SK-N-SH (cell line): ENCODE results near the gene GLG1. TPM values are rescaled to one million over a fixed set of nuclear protein-coding genes. Genes with fewer than 3 reads are reported as not detected.

Experiments
- CTCF ChIA-PET: fragments of 300-600, 350-600 bp; formaldehyde crosslinking; extraction: SDS; loops from one replicate; lab custom pipeline; 2021; lab: Yijun Ruan, JAX
- POLR2A ChIA-PET: fragments of 350-600 bp; sonication (Branson Sonifier 250); formaldehyde crosslinking; extraction: SDS; loops from one replicate; lab custom pipeline; 2020; ENCODE audit warnings: antibody characterized with exemption, inconsistent platforms; lab: Yijun Ruan, JAX
- DNase-seq: peaks from one replicate; pipeline ENCODE4 v3.0.0; 2012
- H2AFZ ChIP-seq: fragments of 200-600 bp; sonication (generic); 2 replicates; pipeline ENCODE4 v1.8.1; 2016; ENCODE audit warnings: antibody characterized with exemption, mild to moderate bottlenecking, low read depth
- H3F3A ChIP-seq: fragments of 200-600 bp; sonication (generic); replicated peaks from 2 replicates; pipeline ENCODE3; 2016; ENCODE audit warnings: antibody characterized with exemption, mild to moderate bottlenecking; ENCODE audit not compliant: insufficient read depth
- H3K27ac ChIP-seq, 2 experiments: fragments of 200-500 bp in 1 of 2; fragments of 200-600 bp in 1 of 2; sonication (Bioruptor generic) in 1 of 2; sonication (generic), shearing (Covaris generic) in 1 of 2; 2 replicates each; pipeline versions ENCODE4 v1.5.1 to v1.6.1; 2014 to 2016; ENCODE audit warnings: low read depth in 2 of 2, inconsistent platforms in 1 of 2, low read length in 1 of 2, mild to moderate bottlenecking in 1 of 2, mixed read lengths in 1 of 2
- H3K27me3 ChIP-seq: fragments of 200-600 bp; sonication (generic), shearing (Covaris generic); 2 replicates; pipeline ENCODE4 v1.6.1; 2016; ENCODE audit warnings: mixed run types; ENCODE audit not compliant: insufficient read depth
- H3K36me3 ChIP-seq, 2 experiments: fragments of 200-500 bp in 1 of 2; fragments of 200-600 bp in 1 of 2; sonication (Bioruptor generic) in 1 of 2; sonication (generic) in 1 of 2; replicated peaks in 1 of 2; 2 replicates each; pipeline versions ENCODE3 to v1.5.1; 2014 to 2016; ENCODE audit warnings: low read length in 1 of 2, mild to moderate bottlenecking in 1 of 2; ENCODE audit not compliant: insufficient read depth in 2 of 2, control insufficient read depth in 1 of 2
- H3K4me1 ChIP-seq, 2 experiments: fragments of 200-500 bp in 1 of 2; fragments of 200-600 bp in 1 of 2; sonication (Bioruptor generic) in 1 of 2; sonication (generic), shearing (Covaris generic) in 1 of 2; 2 replicates each; pipeline versions ENCODE4 v1.5.1 to v1.6.1; 2014 to 2016; ENCODE audit warnings: low read depth in 1 of 2, low read length in 1 of 2, mixed run types in 1 of 2; ENCODE audit not compliant: insufficient read depth in 2 of 2, control insufficient read depth in 1 of 2
- H3K4me2 ChIP-seq: fragments of 200-600 bp; sonication (generic), shearing (Covaris generic); 2 replicates; pipeline ENCODE4 v1.6.1; 2017; ENCODE audit warnings: mixed run types
- H3K4me3 ChIP-seq, 2 experiments: fragments of 200-500 bp in 1 of 2; fragments of 200-600 bp in 1 of 2; sonication (Bioruptor generic) in 1 of 2; sonication (generic), shearing (Covaris generic) in 1 of 2; 2 replicates each; pipeline versions ENCODE4 v1.5.1 to v1.8.1; 2014 to 2016; ENCODE audit warnings: low read depth in 2 of 2, inconsistent platforms in 1 of 2, low read length in 1 of 2, mild to moderate bottlenecking in 1 of 2, mixed read lengths in 1 of 2, moderate library complexity in 1 of 2
- H3K79me2 ChIP-seq: fragments of 200-600 bp; sonication (generic); 2 replicates; pipeline ENCODE4 v1.8.1; 2017; ENCODE audit warnings: mild to moderate bottlenecking; ENCODE audit not compliant: insufficient read depth
- H3K9ac ChIP-seq: fragments of 200-600 bp; sonication (generic); 2 replicates; pipeline ENCODE4 v1.6.1; 2017; ENCODE audit warnings: mixed run types
- H3K9me2 ChIP-seq: fragments of 200-600 bp; sonication (generic); 2 replicates; pipeline ENCODE4 v1.6.1; 2017; ENCODE audit warnings: mixed run types
- H3K9me3 ChIP-seq: fragments of 200-600 bp; sonication (generic); 2 replicates; pipeline ENCODE4 v1.6.1; 2017; ENCODE audit warnings: mixed run types, mild to moderate bottlenecking, moderate library complexity
- H4K20me1 ChIP-seq: fragments of 200-600 bp; sonication (generic); 2 replicates; pipeline ENCODE4 v1.6.1; 2017; ENCODE audit warnings: mild to moderate bottlenecking, mixed run types; ENCODE audit not compliant: insufficient read depth
- ELF1 ChIP-seq: IDR thresholded peaks from 2 replicates; pipeline ENCODE4 v1.4.0; 2012
- EP300 ChIP-seq, 2 experiments: IDR thresholded peaks; 2 replicates each; pipeline versions ENCODE4 v1.4.0 to v1.6.1; 2012; ENCODE audit warnings: borderline replicate concordance in 1 of 2, low read depth in 1 of 2, low read length in 1 of 2
- GABPA ChIP-seq: IDR thresholded peaks from 2 replicates; pipeline ENCODE4 v1.4.0; 2012; ENCODE audit warnings: low read depth, mild to moderate bottlenecking
- MEF2A ChIP-seq: IDR thresholded peaks from 2 replicates; pipeline ENCODE4 v1.4.0; 2012; ENCODE audit warnings: low read depth, borderline replicate concordance
- MXI1 ChIP-seq: IDR thresholded peaks from 2 replicates; pipeline ENCODE4 v1.6.1; 2012; ENCODE audit warnings: mild to moderate bottlenecking, low read depth, low read length, improper control_type of control experiment
- NFIC ChIP-seq: IDR thresholded peaks from 2 replicates; pipeline ENCODE4 v1.4.0; 2012; ENCODE audit warnings: borderline replicate concordance
- NRF1 ChIP-seq: IDR thresholded peaks from 2 replicates; pipeline ENCODE4 v1.6.1; 2012; ENCODE audit warnings: low read depth, mild to moderate bottlenecking, low read length
- RAD21 ChIP-seq: IDR thresholded peaks from 2 replicates; pipeline ENCODE4 v1.6.1; 2012; ENCODE audit warnings: mild to moderate bottlenecking, low read length
- RXRA ChIP-seq: IDR thresholded peaks from 2 replicates; pipeline ENCODE4 v1.4.0; 2012; ENCODE audit warnings: low read depth, mild to moderate bottlenecking, borderline replicate concordance
- SIN3A ChIP-seq: IDR thresholded peaks from 2 replicates; pipeline ENCODE4 v1.6.1; 2012; ENCODE audit warnings: low read depth, mild to moderate bottlenecking, low read length, moderate library complexity, borderline replicate concordance
- TAF1 ChIP-seq: IDR thresholded peaks from 2 replicates; pipeline ENCODE4 v1.6.1; 2012; ENCODE audit warnings: low read depth, mild to moderate bottlenecking, low read length, moderate library complexity, borderline replicate concordance
- WGBS: methylation state at CpG from one replicate; pipeline ENCODE4 v1.1.6; 2017; ENCODE audit warnings: low lambda C conversion rate; 5-methylcytosine and 5-hydroxymethylcytosine counted together
- polyA plus RNA-seq, 3 experiments: library from polyadenylated mRNA; depleted of rRNA; stranded (reverse); fragments of >200 nt; gene quantifications; 2 replicates each; pipeline ENCODE4 v1.2.3, GENCODE V29; 2012
- TF ChIP-seq, protein P1 (sequence below): IDR thresholded peaks from 2 replicates; pipeline ENCODE4 v1.4.0; 2012; ENCODE audit warnings: low read depth, borderline replicate concordance
- TF ChIP-seq, protein P2 (sequence below): IDR thresholded peaks from 2 replicates; pipeline ENCODE4 v1.4.0; 2012; ENCODE audit warnings: low read depth

GLG1 gene
- polyA plus RNA-seq, 1 of the 3 experiments (the other 2 are of a cell fraction): 71.1 TPM

DNA sequence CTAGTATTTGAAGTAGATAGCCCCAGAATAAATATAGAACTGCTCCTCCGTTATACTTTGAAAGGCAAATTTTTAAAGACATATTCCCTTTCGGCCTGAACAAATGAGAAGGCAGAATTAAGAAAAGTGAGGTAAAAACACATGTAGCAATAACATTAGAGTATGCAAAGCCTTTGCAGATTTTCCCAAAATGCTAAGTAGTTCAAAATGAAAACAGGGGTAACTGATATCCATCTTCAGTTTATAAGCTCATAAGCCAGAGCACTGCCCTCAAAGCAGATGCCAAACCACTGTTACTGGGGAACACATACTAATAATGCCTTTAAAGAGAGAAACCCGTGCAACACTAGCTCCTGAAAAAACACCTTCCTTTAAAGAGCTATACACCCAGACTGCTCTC is 134.4 kb downstream of the GLG1 start (continued):
- TF ChIP-seq, protein P1, sequence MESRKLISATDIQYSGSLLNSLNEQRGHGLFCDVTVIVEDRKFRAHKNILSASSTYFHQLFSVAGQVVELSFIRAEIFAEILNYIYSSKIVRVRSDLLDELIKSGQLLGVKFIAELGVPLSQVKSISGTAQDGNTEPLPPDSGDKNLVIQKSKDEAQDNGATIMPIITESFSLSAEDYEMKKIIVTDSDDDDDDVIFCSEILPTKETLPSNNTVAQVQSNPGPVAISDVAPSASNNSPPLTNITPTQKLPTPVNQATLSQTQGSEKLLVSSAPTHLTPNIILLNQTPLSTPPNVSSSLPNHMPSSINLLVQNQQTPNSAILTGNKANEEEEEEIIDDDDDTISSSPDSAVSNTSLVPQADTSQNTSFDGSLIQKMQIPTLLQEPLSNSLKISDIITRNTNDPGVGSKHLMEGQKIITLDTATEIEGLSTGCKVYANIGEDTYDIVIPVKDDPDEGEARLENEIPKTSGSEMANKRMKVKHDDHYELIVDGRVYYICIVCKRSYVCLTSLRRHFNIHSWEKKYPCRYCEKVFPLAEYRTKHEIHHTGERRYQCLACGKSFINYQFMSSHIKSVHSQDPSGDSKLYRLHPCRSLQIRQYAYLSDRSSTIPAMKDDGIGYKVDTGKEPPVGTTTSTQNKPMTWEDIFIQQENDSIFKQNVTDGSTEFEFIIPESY: no peak
- TF ChIP-seq NRF1 (no peak), MEF2A (no peak), RAD21 (no peak), GABPA (no peak)
- TF ChIP-seq, protein P2, sequence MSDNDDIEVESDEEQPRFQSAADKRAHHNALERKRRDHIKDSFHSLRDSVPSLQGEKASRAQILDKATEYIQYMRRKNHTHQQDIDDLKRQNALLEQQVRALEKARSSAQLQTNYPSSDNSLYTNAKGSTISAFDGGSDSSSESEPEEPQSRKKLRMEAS: no peak

DNA sequence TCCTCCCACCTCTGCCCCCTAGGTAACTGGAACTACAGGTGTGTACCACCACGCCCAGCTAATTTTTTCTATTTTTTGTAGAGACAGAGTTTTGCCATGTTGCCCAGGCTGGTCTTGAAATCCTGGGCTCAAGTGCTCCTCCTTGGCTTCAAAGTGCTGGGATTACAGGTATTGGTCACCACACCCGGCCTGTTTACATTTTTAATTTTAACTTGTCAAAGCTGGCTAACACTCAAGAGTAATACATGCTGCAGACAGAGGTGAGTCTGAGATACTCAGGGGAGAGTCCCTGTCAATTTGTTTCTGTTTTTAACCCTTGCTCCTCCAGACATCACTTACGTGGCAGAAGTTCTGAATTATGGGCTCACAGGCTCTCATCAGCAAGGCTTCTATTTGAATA is 134.9 kb downstream of the GLG1 start:
- Histone ChIP-seq H3K4me1 (no peaks in the 10 kb centered on the region), H3F3A (no peaks in the 10 kb centered on the region), H3K9me3 (no peaks in the 10 kb centered on the region), H3K27me3 (no peaks in the 10 kb centered on the region), H3K36me3 (peaks cover 50 to 55% of the 10 kb centered on the region in 2 experiments), H3K4me3 (no peak overlapping the region), H3K79me2 (no peaks in the 10 kb centered on the region), H4K20me1 (no peaks in the 10 kb centered on the region), H2AFZ (no peak overlapping the region), H3K9ac (no peak overlapping the region), H3K4me2 (no peak overlapping the region), H3K9me2 (no peaks in the 10 kb centered on the region), H3K27ac (no peak overlapping the region)
- WGBS: 88% methylated on average over 3 of the region's 3 CpGs
- no peak for TF ChIP-seq NFIC
- TF ChIP-seq RAD21: no peak
- no peak for TF ChIP-seq ELF1
- TF ChIP-seq, protein P2: no peak
- no peak for TF ChIP-seq NRF1
- no peak for TF ChIP-seq SIN3A
- TF ChIP-seq RXRA: no peak
- no peak for DNase-seq
- ChIA-PET CTCF (no interaction called here), POLR2A (no interaction called here)

DNA sequence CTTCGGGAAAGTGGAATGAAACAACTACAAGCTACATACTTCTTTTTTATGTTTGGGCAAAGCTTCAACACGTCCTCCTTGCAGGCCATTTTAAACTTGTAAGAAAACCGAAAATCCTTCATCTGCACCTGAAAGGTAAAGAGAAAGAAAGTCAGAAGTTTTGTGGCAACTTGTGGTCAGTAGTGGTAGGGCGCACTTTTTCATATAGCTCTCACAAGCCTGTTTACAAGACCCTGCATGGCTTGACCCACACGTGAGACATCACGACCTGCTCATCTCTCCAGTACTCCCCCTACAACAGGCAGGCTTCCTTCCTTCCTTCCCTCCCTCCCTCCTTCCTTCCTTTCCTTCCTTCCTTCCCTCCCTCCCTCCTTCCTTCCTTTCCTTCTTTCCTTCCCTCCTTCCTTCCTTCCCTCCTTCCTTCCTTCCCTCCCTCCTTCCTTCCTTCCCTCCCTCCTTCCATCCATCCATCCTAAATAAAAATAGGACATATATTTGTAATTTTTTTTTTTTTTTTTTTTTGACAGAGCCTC is 136.9 kb downstream of the GLG1 start:
- 96% methylated on average over 5 of the region's 6 CpGs for WGBS
- Histone ChIP-seq H3K4me2 (no peak overlapping the region), H3K27me3 (no peaks in the 10 kb centered on the region), H3F3A (no peaks in the 10 kb centered on the region), H4K20me1 (no peaks in the 10 kb centered on the region), H3K4me1 (no peaks in the 10 kb centered on the region), H3K36me3 (peaks cover 62 to 63% of the 10 kb centered on the region in 2 experiments), H3K9ac (no peak overlapping the region), H3K27ac (no peak overlapping the region), H3K9me2 (no peaks in the 10 kb centered on the region), H2AFZ (no peak overlapping the region), H3K79me2 (no peaks in the 10 kb centered on the region), H3K4me3 (no peak overlapping the region), H3K9me3 (no peaks in the 10 kb centered on the region)
- POLR2A ChIA-PET: no interaction called here
- DNase-seq: no peak
- TF ChIP-seq MXI1 (no peak), EP300 (IDR thresholded peaks at IDR 0.05; ENCODE audit: borderline replicate concordance in 1 of 2, low read depth in 1 of 2, low read length in 1 of 2) (no peak), TAF1 (no peak)
- TF ChIP-seq, protein P1: no peak
- CTCF ChIA-PET: interaction anchor here (1.7 kb wide), 1 partner anchor 169 kb away, joined by 4 read pairs; no protein-coding TSS in a partner anchor
